ENCODE results near the gene CORO1C. TPM values are rescaled to one million over a fixed set of nuclear protein-coding genes. Genes with fewer than 3 reads are reported as not detected.

Gene CORO1C
- total RNA-seq, 1 donor from 2014 or later: 171 TPM

DNA sequence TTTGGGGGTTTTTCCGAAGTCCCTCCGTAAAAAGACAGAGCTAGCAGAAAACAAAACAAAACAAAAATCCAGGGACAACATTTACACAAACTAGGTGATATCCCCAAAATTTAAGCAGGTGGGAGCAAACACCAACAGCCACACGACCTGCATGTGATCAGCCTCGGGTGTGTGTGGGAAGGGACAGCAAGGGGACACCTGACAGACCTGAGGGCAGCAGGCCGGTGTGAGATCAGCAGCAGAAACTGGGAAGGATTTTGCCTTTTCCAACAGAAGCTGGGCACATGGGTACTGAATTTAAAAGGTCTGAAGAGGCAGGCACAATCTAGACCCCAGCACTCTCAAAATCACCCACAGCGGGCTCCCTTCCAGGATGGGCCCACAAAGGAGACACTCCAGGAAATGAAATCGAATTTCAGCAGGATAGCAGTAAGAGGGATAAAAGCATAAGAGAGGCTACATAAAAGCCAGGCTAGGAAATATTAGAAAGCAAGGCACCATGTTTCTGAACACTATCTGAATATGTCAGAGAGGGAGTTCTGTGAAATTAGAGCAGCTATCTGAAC, 61.2 kb downstream of the CORO1C start:
- Mint-ChIP-seq H3K27ac (ENCODE audit: unreplicated experiment) (no peak overlapping the region), H3K9me3 (no peaks in the 10 kb centered on the region), H3K36me3 (ENCODE audit: low read depth) (peaks cover 4% of the 10 kb centered on the region), H3K27me3 (ENCODE audit: low read depth) (no peaks in the 10 kb centered on the region), H3K4me1 (peaks cover 48% of the 10 kb centered on the region), H3K4me3 (no peak overlapping the region)
- TF ChIP-seq, protein P1, sequence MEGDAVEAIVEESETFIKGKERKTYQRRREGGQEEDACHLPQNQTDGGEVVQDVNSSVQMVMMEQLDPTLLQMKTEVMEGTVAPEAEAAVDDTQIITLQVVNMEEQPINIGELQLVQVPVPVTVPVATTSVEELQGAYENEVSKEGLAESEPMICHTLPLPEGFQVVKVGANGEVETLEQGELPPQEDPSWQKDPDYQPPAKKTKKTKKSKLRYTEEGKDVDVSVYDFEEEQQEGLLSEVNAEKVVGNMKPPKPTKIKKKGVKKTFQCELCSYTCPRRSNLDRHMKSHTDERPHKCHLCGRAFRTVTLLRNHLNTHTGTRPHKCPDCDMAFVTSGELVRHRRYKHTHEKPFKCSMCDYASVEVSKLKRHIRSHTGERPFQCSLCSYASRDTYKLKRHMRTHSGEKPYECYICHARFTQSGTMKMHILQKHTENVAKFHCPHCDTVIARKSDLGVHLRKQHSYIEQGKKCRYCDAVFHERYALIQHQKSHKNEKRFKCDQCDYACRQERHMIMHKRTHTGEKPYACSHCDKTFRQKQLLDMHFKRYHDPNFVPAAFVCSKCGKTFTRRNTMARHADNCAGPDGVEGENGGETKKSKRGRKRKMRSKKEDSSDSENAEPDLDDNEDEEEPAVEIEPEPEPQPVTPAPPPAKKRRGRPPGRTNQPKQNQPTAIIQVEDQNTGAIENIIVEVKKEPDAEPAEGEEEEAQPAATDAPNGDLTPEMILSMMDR (conservative IDR thresholded peaks at IDR 0.05): no peak
- DNase-seq (ENCODE audit: low read depth, low spot score): no peak

DNA sequence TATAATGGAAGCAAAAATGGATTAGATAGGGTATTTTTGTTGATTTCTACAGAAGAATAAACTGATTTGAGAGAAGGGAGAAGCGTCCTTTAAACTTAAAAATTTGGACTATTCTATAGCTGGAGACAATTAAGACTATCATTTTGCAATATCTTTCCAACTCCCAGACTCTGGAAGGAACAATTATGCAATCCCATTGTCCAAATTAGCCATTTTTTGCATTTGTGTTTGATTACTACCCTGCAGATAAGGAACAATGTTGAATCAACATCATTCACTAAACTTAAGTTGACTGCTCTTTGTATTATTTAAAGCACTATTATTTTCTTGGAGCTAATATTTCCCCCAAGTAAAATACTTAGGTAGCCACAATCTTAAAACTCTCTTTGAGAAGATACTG, 62.8 kb downstream of the CORO1C start:
- H3K9me3 Mint-ChIP-seq: no peaks in the 10 kb centered on the region
- DNase-seq (ENCODE audit: low read depth, low spot score): no peak
- TF ChIP-seq, protein P1 (conservative IDR thresholded peaks at IDR 0.05): no peak
- H3K27me3 Mint-ChIP-seq (ENCODE audit: low read depth): no peaks in the 10 kb centered on the region
- peaks cover 62% of the 10 kb centered on the region for H3K4me1 Mint-ChIP-seq
- H3K27ac Mint-ChIP-seq (ENCODE audit: unreplicated experiment): no peak overlapping the region
- H3K4me3 Mint-ChIP-seq: no peak overlapping the region
- no peaks in the 10 kb centered on the region for H3K36me3 Mint-ChIP-seq (ENCODE audit: low read depth)

DNA sequence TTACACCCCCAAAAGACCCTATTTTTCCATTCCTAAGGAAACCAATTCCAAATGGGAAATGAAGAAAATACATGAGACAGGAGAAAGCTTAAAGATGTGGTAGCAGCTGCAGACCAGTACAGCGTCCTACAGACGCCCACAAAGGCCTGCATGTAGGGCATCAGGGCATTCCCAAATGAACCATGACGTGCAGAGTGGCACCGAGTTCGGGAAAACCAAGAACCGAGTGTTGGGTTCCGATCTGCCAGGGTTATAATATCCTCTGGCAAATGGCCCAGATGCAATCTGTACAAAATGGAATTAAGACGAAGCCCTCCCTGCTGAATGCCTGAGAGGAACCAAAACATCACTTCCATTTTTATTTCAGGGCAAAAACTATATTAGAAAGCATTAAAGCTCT, 63.3 kb downstream of the CORO1C start:
- H3K9me3 Mint-ChIP-seq: no peaks in the 10 kb centered on the region
- peaks cover 4% of the 10 kb centered on the region for H3K36me3 Mint-ChIP-seq (ENCODE audit: low read depth)
- TF ChIP-seq, protein P1 (conservative IDR thresholded peaks at IDR 0.05): no peak
- peaks cover 65% of the 10 kb centered on the region for H3K4me1 Mint-ChIP-seq
- DNase-seq (ENCODE audit: low read depth, low spot score): no peak
- H3K4me3 Mint-ChIP-seq: no peak overlapping the region
- no peaks in the 10 kb centered on the region for H3K27me3 Mint-ChIP-seq (ENCODE audit: low read depth)
- no peak overlapping the region for H3K27ac Mint-ChIP-seq (ENCODE audit: unreplicated experiment)

DNA sequence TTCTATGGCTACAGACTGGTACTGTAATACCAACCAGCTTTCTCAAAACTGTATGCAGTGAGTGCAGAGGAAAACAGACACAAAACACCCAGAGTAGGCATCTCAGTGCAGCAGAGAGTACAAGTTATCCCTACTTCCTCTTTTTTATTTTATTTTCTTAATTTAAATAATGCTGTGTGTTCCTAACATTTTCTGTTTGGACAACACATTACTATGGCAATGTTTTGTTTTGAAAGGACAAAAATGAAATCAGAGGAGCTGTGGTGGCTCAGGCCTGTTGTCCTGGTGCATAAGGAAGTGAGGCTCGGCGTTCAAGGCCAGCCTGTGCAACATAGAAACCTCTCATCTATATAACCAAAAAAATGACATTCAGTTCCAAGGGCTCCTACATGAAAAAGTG, 64.0 kb downstream of the CORO1C start:
- no peak for DNase-seq (ENCODE audit: low read depth, low spot score)
- Mint-ChIP-seq H3K36me3 (ENCODE audit: low read depth) (peaks cover 7% of the 10 kb centered on the region), H3K27ac (ENCODE audit: unreplicated experiment) (no peak overlapping the region), H3K9me3 (no peaks in the 10 kb centered on the region), H3K4me3 (no peak overlapping the region), H3K27me3 (ENCODE audit: low read depth) (no peaks in the 10 kb centered on the region), H3K4me1 (peaks cover 61% of the 10 kb centered on the region)
- TF ChIP-seq, protein P1 (conservative IDR thresholded peaks at IDR 0.05): no peak

DNA sequence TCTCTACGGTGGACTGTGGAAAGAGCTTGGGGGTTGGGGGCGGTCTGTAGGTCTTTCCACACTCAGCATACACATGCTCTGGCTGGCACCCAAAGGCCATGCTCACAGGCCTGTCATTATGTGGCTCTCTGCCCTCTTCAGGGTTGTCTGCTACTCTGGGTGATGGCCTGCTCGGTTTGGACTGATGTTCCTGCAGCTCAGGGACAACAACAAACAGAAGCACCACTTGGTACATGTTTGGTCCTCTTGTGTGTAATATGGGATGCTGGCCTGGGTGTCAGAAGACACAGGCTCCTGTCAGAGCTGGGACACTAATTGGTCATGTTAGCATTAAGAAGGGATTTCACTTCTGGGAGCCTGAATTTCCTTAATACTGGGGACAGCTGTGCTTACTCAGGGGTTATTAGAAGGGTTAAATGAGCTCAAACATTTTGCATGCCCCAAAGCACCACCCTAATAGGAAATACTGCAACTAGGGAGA, 64.9 kb downstream of the CORO1C start:
- peak overlapping the region; percentile 30 for H3K27ac Mint-ChIP-seq (ENCODE audit: unreplicated experiment)
- TF ChIP-seq, protein P1 (conservative IDR thresholded peaks at IDR 0.05): no peak
- H3K36me3 Mint-ChIP-seq (ENCODE audit: low read depth): peaks cover 7% of the 10 kb centered on the region
- H3K4me3 Mint-ChIP-seq: no peak overlapping the region
- no peaks in the 10 kb centered on the region for H3K27me3 Mint-ChIP-seq (ENCODE audit: low read depth)
- H3K9me3 Mint-ChIP-seq: no peaks in the 10 kb centered on the region
- H3K4me1 Mint-ChIP-seq: peaks cover 56% of the 10 kb centered on the region
- DNase-seq (ENCODE audit: low read depth, low spot score): no peak

Data from neural crest cell (in vitro differentiated cells).